GM12891 (cell line): Measurements from ENCODE around the gene PRKAG3.
"Not testable (repeated sequence)": the region's sequence is repeated elsewhere in the genome, so short reads cannot be mapped to it uniquely, and the experiment has no call there.

Source experiments
- POLR2A ChIP-seq: IDR thresholded peaks from 2 replicates; pipeline ENCODE4 v1.6.1; 2011; ENCODE audit warnings: low read depth, low read length, control low read depth
- TAF1 ChIP-seq: IDR thresholded peaks from 2 replicates; pipeline ENCODE4 v1.6.1; 2011; ENCODE audit warnings: low read depth, low read length, control low read depth

- TF ChIP-seq TAF1, POLR2A: not testable (repeated sequence)
Observed at GRCh38 chr2:218772759-218773158, 58.8 kb downstream of the PRKAG3 start.
